ENCODE results near the gene SLC39A1. TPM values are rescaled to one million over a fixed set of nuclear protein-coding genes. Genes with fewer than 3 reads are reported as not detected.
A peak's percentile ranks its signal among the peaks of the same experiment; 100 is the strongest.

Gene SLC39A1
- total RNA-seq, 2 experiments from 2014 or later = 51.0 to 52.1 TPM

DNA sequence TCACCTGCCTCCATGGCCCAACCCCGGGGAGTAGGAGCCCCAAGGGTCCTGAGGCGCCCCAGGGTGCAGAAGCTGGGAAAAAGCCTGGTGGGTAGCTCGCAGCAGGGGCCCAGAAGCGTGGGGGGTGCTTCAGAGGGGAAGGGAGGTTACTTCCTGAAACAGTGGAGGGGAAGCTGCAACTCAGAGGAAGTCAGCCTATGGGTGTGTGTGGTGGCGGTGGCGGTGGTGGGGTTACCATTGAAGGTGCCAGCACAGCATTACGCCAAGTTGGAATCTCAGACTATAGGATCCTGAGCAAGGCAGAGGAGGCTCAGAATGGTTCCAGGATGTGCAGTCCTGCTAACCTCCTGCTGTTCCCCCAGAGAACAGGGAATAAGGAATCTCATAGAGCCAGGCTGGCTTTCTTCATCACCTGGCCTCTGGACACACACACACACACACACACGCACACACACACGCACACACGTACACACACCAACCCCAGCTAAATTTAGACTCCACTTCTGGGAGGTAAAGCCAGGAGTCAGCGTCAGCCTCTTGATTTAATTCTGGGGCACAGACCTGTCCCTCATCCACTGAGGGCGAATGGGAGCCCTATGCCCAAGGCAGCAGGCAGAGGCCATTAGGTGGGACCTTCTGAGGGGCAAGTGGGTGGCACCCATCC is 18.1 kb downstream of the SLC39A1 start:
- Mint-ChIP-seq H3K4me1 (ENCODE audit: low read depth) (peaks cover 21% of the 10 kb centered on the region), H3K9me3 (no peaks in the 10 kb centered on the region), H3K4me3 (peak overlapping the region; percentile 92), H3K27me3 (ENCODE audit: low read depth) (no peaks in the 10 kb centered on the region), H3K27ac (peak overlapping the region; percentile 95), H3K36me3 (ENCODE audit: low read depth) (peaks cover 28% of the 10 kb centered on the region)
- CTCF ChIA-PET = interaction anchor here (0.7 to 3.4 kb wide), 14 partner anchors 11 to 383 kb away, joined by 3 to 19 read pairs (median 4); partner anchors contain the start of genes GATAD2B, RAB13 and SLC39A1
- intact Hi-C loops (cut with micrococcal nuclease) = loop anchor here (1.0 to 2.0 kb wide), 6 partner anchors 13 to 274 kb away; partner anchors contain the start of genes CRTC2, ILF2, RAB13 and RPS27
- DNase-seq = peak; percentile 84

GRCh38 chr1:153944827-153945117 is 18.6 kb downstream of the SLC39A1 start:
- no peak for DNase-seq
- CTCF ChIA-PET = interaction anchor here (0.7 to 3.4 kb wide), 12 partner anchors 11 to 383 kb away, joined by 3 to 19 read pairs (median 3); partner anchors contain the start of genes GATAD2B and RAB13
- H3K27ac Mint-ChIP-seq = peak overlapping the region; percentile 95

DNA sequence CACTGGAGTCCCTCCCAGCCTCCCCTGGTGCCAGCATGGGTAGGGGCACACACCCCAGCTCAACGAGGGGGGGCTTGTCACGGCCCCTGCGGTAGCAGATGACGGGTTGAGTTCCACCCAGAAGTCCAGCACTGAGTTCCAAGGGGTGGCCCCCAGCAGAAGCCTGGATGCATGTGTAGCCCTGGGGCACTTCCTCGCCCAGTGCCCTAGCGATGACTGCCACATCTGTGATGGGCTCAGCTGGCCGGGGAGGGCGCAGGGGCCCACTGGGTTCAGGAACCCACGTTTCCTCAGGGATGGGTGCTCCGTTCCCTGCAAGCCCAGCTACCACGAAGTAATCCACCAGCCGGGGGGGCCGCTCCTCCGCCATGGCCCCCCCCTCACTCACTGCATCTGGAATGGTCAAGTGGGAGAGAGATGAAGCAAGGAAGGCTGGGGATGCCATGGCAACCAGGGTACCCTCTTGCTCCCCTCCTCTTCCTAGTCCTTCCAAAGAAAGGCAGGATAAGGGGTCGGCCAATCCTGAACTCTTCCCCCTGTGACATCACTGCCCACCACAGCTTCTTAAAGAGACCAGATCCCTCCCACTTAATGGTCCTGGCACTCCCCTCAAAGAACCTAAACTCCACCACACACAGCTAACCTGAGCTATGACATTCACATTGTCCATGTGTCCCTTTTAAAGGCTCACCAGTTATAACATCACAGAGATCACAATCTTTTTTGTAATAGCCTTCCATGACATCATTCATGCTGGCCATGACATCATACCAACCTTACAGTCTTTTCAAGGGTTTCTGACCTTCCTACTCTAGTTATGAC is 19.1 kb downstream of the SLC39A1 start:
- peak overlapping the region; percentile 92 for H3K4me3 Mint-ChIP-seq
- H3K27me3 Mint-ChIP-seq (ENCODE audit: low read depth) = no peaks in the 10 kb centered on the region
- peaks cover 27% of the 10 kb centered on the region for H3K36me3 Mint-ChIP-seq (ENCODE audit: low read depth)
- no peaks in the 10 kb centered on the region for H3K9me3 Mint-ChIP-seq
- peak; percentile 52 for DNase-seq
- H3K4me1 Mint-ChIP-seq (ENCODE audit: low read depth) = peaks cover 21% of the 10 kb centered on the region
- CTCF ChIA-PET = interaction anchor here (0.7 to 3.4 kb wide), 12 partner anchors 10 to 384 kb away, joined by 3 to 19 read pairs (median 3); partner anchors contain the start of genes GATAD2B and RAB13
- intact Hi-C loops (cut with micrococcal nuclease) = loop anchor here (2.0 kb wide), 1 partner anchor 273 kb away; the partner anchor contains the start of gene ILF2
- H3K27ac Mint-ChIP-seq = peak overlapping the region; percentile 95

More at GRCh38 chr1:153944827-153945117, 18.6 kb downstream of the SLC39A1 start:
- Mint-ChIP-seq H3K4me3 (peak overlapping the region; percentile 92), H3K9me3 (no peaks in the 10 kb centered on the region), H3K4me1 (ENCODE audit: low read depth) (peaks cover 21% of the 10 kb centered on the region), H3K36me3 (ENCODE audit: low read depth) (peaks cover 27% of the 10 kb centered on the region), H3K27me3 (ENCODE audit: low read depth) (no peaks in the 10 kb centered on the region)
- intact Hi-C loops (cut with micrococcal nuclease) = loop anchor here (1.0 to 2.0 kb wide), 6 partner anchors 14 to 274 kb away; partner anchors contain the start of genes CRTC2, ILF2, RAB13 and RPS27

DNA sequence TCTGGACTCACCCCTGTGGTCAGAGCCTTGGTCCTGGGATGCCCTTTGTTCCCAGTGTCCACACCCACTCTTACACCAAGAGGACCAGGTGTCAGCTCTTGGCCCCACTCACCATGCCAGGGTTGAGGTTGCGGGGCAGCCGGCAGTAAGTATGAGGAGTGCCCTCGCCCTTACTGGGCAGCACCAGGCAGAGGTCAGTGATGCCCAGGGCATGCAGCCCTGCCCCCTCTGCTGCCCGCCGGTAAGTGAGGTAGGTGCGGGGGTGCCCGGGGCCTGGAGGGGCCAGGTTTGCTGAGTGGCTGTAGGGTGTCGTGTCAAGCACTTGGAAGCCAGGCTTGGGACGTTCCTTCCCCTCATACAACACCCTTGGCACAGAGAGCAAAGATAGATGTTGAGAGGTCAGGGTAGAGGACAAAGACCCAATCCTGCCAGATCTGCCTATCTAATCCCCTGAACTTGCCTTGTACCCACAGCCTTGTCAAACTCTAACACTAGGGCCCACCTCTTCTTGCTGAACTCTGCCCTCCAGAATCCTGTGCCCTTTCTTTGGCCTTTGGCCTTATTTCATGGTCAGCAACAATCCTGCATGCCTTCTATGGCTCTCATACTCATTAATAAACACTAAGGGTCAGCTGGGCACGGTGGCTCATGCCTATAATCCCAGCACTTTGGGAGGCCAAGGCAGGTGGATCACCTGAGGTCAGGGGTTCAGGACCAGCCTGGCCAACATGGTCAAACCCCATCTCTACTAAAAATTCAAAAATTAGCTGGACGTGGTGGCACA is 20.4 kb downstream of the SLC39A1 start:
- intact Hi-C loops (cut with micrococcal nuclease) = no loop called here
- H3K36me3 Mint-ChIP-seq (ENCODE audit: low read depth) = peaks cover 22% of the 10 kb centered on the region
- H3K4me3 Mint-ChIP-seq = no peak overlapping the region

DNA sequence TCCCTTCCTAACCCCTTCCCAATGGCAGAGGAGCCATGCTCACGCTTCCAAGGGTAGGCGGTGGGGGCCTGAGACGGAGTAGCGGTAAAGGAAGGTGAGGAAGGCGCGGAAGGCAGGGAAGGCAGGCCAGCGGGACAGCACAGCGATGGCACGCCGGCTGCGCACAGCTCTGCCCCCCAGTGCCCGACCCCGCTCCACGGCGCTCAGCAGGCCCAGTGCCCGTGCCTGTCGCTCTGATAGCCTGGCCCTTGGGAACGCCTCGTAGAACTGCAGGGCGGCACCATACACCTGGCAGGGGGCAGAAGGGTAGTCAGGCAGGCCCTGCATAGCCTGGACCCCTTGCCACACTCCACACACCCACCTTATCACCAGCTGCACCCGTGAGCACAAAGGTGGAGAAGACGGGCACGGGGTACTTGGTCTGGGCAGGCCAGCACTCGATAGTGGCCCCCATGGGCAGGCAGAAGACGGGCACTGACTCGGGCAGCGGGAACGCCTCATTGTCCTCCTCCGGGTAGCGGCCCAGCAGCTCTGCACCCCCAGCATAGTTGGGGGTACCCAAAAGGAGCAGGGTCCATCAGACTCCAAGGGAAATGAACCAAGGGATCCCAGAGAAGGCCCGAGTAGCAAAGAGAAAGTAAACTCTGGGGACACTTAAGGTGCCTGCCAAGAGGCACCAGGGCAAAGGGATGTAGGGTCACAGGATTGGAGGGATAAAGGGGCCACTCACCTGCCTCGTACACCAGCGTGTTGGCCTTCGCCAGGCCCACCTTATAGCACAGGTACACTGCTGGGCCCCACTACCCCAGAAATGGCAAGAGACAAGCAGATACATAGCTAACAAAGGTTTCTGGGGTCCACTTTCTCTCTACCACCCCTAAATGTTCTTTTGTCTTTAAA is 21.3 kb downstream of the SLC39A1 start:
- intact Hi-C loops (cut with micrococcal nuclease) = no loop called here
- Mint-ChIP-seq H3K4me1 (ENCODE audit: low read depth) (peaks cover 21% of the 10 kb centered on the region), H3K27ac (no peak overlapping the region), H3K36me3 (ENCODE audit: low read depth) (peaks cover 25% of the 10 kb centered on the region), H3K4me3 (no peak overlapping the region), H3K9me3 (no peaks in the 10 kb centered on the region), H3K27me3 (ENCODE audit: low read depth) (no peaks in the 10 kb centered on the region)
- CTCF ChIA-PET = no interaction called here
- no peak for DNase-seq

More for the DNA sequence above, 20.4 kb downstream of the SLC39A1 start:
- peaks cover 21% of the 10 kb centered on the region for H3K4me1 Mint-ChIP-seq (ENCODE audit: low read depth)
- H3K27ac Mint-ChIP-seq = peak overlapping the region; percentile 20
- CTCF ChIA-PET = interaction anchor here (0.9 kb wide), 1 partner anchor 44 kb away, joined by 3 read pairs; no protein-coding TSS in a partner anchor
- no peak for DNase-seq
- H3K27me3 Mint-ChIP-seq (ENCODE audit: low read depth) = no peaks in the 10 kb centered on the region
- H3K9me3 Mint-ChIP-seq = no peaks in the 10 kb centered on the region

DNA sequence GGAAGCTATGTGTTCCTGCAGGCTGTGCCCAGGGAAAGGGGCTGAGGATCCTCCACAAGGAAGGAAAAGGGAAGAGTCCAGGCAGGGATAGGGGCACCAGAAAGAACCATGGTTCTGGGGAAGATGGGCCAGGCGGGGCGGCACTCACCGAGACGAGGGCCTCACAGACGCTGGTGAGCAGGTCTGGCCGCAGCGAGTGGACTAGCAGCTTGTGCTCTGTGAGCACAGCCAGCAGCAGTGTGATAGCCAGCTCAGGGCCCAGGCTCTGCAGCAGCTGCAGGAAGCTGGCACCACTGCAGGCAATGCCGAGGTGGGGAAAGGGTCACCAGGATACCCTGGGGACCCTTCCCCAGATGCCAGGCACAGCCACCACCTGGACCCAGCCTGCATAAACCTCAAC is 22.6 kb downstream of the SLC39A1 start:
- H3K27me3 Mint-ChIP-seq (ENCODE audit: low read depth) = no peaks in the 10 kb centered on the region
- H3K36me3 Mint-ChIP-seq (ENCODE audit: low read depth) = peaks cover 35% of the 10 kb centered on the region

DNA sequence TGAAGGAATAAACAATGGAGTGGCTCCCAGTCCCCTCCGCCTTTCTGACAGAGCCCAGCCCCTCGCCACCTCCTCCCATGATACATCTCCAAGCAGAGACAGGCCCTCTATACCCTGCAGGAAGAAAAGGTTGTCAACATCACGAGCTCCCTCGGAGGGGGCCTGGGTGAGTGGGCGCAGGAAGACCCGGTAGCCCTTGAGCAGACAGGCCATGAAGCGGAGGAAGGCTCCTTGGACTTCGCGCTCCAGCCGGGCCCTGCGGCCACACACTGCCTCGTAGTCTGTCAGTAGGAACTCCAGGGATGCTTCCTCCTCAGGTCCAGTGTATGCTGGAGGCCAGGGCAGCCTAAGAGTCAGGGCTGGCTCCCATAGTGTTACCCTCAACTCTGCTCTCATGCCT is 23.9 kb downstream of the SLC39A1 start:
- Mint-ChIP-seq H3K9me3 (no peaks in the 10 kb centered on the region), H3K36me3 (ENCODE audit: low read depth) (peaks cover 37% of the 10 kb centered on the region), H3K27ac (no peak overlapping the region), H3K4me1 (ENCODE audit: low read depth) (peaks cover 14% of the 10 kb centered on the region), H3K4me3 (no peak overlapping the region), H3K27me3 (ENCODE audit: low read depth) (no peaks in the 10 kb centered on the region)
- CTCF ChIA-PET = interaction anchor here (0.6 to 1.7 kb wide), 3 partner anchors 36 to 142 kb away, joined by 3 to 4 read pairs (median 3); no protein-coding TSS in a partner anchor
- intact Hi-C loops (cut with micrococcal nuclease) = no loop called here
- no peak for DNase-seq

More for the DNA sequence above, 22.6 kb downstream of the SLC39A1 start:
- no peak for DNase-seq
- peaks cover 18% of the 10 kb centered on the region for H3K4me1 Mint-ChIP-seq (ENCODE audit: low read depth)
- no peak overlapping the region for H3K4me3 Mint-ChIP-seq
- no peaks in the 10 kb centered on the region for H3K9me3 Mint-ChIP-seq
- CTCF ChIA-PET = interaction anchor here (1.0 to 1.7 kb wide), 2 partner anchors 35 to 144 kb away, joined by 3 to 4 read pairs; no protein-coding TSS in a partner anchor
- intact Hi-C loops (cut with micrococcal nuclease) = no loop called here
- H3K27ac Mint-ChIP-seq = no peak overlapping the region

DNA sequence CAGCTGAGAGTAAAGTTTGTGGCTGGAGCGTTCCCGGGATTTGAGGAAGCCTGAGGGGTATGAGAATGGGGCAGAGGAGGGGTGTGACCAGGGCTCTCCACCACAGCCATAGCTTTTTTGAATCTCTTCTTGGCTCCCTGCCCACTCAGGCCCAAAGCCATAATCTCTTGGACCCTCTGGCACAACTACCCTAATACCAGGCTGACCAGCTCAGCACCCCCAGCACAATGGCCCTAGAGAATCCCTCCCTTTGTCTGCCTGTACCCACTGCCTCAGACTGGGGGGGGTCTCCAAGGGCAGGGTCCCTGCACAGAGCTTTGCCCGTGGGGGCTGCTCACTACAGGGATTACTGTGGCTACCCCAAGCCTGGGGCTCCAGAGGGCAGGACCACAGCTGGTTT is 24.3 kb downstream of the SLC39A1 start:
- Mint-ChIP-seq H3K27ac (no peak overlapping the region), H3K27me3 (ENCODE audit: low read depth) (no peaks in the 10 kb centered on the region), H3K9me3 (no peaks in the 10 kb centered on the region), H3K4me3 (no peak overlapping the region), H3K36me3 (ENCODE audit: low read depth) (peaks cover 38% of the 10 kb centered on the region), H3K4me1 (ENCODE audit: low read depth) (peaks cover 9% of the 10 kb centered on the region)
- intact Hi-C loops (cut with micrococcal nuclease) = no loop called here
- no peak for DNase-seq
- CTCF ChIA-PET = no interaction called here

GRCh38 chr1:153937331-153937730 is 26.0 kb downstream of the SLC39A1 start:
- CTCF ChIA-PET = interaction anchor here (0.6 kb wide), 1 partner anchor 18 kb away, joined by 3 read pairs; no protein-coding TSS in a partner anchor
- Mint-ChIP-seq H3K36me3 (ENCODE audit: low read depth) (peaks cover 40% of the 10 kb centered on the region), H3K27ac (no peak overlapping the region), H3K4me3 (no peak overlapping the region), H3K9me3 (no peaks in the 10 kb centered on the region), H3K4me1 (ENCODE audit: low read depth) (no peaks in the 10 kb centered on the region), H3K27me3 (ENCODE audit: low read depth) (no peaks in the 10 kb centered on the region)
- intact Hi-C loops (cut with micrococcal nuclease) = no loop called here
- no peak for DNase-seq

DNA sequence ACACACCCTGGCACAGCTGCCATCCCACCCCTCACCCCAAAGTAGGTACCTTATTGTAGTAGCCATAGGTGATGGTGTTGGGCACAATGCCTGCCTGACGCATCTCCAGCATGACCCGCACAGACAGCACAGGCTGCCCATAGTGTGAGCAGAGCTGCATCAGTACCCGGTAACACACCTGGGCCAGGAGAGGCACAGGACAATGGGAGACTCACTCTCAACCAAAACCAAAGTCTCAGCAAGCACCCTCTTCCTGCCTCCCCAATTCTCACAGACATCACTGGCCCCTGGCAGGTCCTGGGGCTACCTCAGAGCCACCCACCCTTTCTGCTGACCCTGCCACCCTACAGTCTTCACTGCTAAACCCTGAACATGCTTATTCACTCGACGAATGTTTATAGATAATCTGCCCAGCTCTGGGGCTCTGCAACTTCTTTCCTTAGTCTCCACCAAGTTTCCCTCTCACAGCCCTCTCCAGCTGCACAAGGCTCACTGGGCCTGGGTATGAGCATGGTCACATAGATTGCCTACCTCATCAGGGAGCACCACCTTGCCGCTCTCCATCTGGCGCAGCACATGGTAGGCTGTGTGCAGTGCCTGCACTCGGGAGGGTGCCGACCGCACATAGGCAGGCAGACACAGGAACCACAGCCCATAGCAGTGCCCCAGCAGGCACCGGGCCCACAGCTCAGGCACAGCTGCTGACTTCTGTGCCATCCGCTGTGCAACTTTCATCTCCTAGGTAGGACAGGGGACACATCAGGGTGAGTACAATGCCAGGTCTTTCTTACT is 27.1 kb downstream of the SLC39A1 start:
- DNase-seq = no peak
- H3K27ac Mint-ChIP-seq = no peak overlapping the region
- CTCF ChIA-PET = no interaction called here
- intact Hi-C loops (cut with micrococcal nuclease) = no loop called here
- no peaks in the 10 kb centered on the region for H3K4me1 Mint-ChIP-seq (ENCODE audit: low read depth)
- H3K36me3 Mint-ChIP-seq (ENCODE audit: low read depth) = peaks cover 39% of the 10 kb centered on the region
- H3K4me3 Mint-ChIP-seq = no peak overlapping the region
- H3K9me3 Mint-ChIP-seq = no peaks in the 10 kb centered on the region
- no peaks in the 10 kb centered on the region for H3K27me3 Mint-ChIP-seq (ENCODE audit: low read depth)
